A673 (cell line): ENCODE results near the gene TMX2. TPM values are rescaled to one million over a fixed set of nuclear protein-coding genes. Genes with fewer than 3 reads are reported as not detected.
"Not testable (repeated sequence)": the region's sequence is repeated elsewhere in the genome, so short reads cannot be mapped to it uniquely, and the experiment has no call there.

ENCODE experiments used
- BruUV-seq: library from RNA; stranded (reverse); fragments of 400-500 nt; replicated peaks from 2 replicates; lab custom pipeline; 2021; lab: Mats Ljungman, UMichigan
- CTCF ChIA-PET: fragments of 300-600 bp; sonication (Branson Sonifier 250); formaldehyde crosslinking; loops from one replicate; lab custom pipeline; 2022; ENCODE audit warnings: antibody characterized with exemption; lab: Charles Lee
- POLR2A ChIA-PET: fragments of 300-600 bp; sonication (Branson Sonifier 250); formaldehyde crosslinking; loops from one replicate; lab custom pipeline; 2022; ENCODE audit warnings: antibody characterized with exemption; ENCODE audit not compliant: low non-redundant PET; lab: Charles Lee
- DNase-seq: peaks from one replicate; pipeline ENCODE4 v3.0.0-alpha.2; 2015; ENCODE audit warnings: low spot score
- H3K27ac ChIP-seq: fragments of 200-600 bp; sonication (generic); 2 replicates; pipeline ENCODE4 v1.5.1; 2016; ENCODE audit warnings: mixed run types, low read depth, mild to moderate bottlenecking, mixed read lengths, antibody characterized with exemption, low read length; ENCODE audit not compliant: poor library complexity, severe bottlenecking
- H3K27me3 ChIP-seq: fragments of 200-600 bp; sonication (generic); replicated peaks from 2 replicates; pipeline ENCODE4 v1.6.1; 2017; ENCODE audit warnings: mixed run types, low read depth, mild to moderate bottlenecking, mixed read lengths, antibody characterized with exemption, low read length; ENCODE audit not compliant: insufficient read depth, poor library complexity
- H3K36me3 ChIP-seq: fragments of 200-600 bp; sonication (generic); 2 replicates; pipeline ENCODE4 v1.6.1; 2016; ENCODE audit warnings: mixed run types, mild to moderate bottlenecking, mixed read lengths, antibody characterized with exemption, low read length; ENCODE audit not compliant: insufficient read depth, poor library complexity, severe bottlenecking
- H3K4me1 ChIP-seq: fragments of 200-600 bp; sonication (generic); 2 replicates; pipeline ENCODE4 v1.6.1; 2017; ENCODE audit warnings: mixed run types, mild to moderate bottlenecking, mixed read lengths, antibody characterized with exemption, low read length; ENCODE audit not compliant: insufficient read depth, poor library complexity, severe bottlenecking
- H3K4me3 ChIP-seq: fragments of 200-600 bp; sonication (generic); 2 replicates; pipeline ENCODE4 v1.5.1; 2016; ENCODE audit warnings: low read depth, mixed run types, mild to moderate bottlenecking, mixed read lengths, low read length; ENCODE audit not compliant: poor library complexity, severe bottlenecking
- H3K9me3 ChIP-seq: fragments of 200-600 bp; sonication (generic); 2 replicates; pipeline ENCODE4 v1.6.1; 2016; ENCODE audit warnings: mixed run types, low read depth, mild to moderate bottlenecking, mixed read lengths, antibody characterized with exemption, low read length; ENCODE audit not compliant: poor library complexity, severe bottlenecking
- EZH2 ChIP-seq: fragments of 200-600 bp; sonication (generic); IDR thresholded peaks from 2 replicates; pipeline ENCODE4 v1.6.1; 2017; ENCODE audit warnings: borderline replicate concordance, low read depth, mild to moderate bottlenecking, mixed read lengths, antibody characterized with exemption, low read length; ENCODE audit not compliant: poor library complexity, severe bottlenecking
- intact Hi-C: fragments of 100-400 bp; cut with micrococcal nuclease; formaldehyde crosslinking; loops from one replicate; pipeline ENCODE4 v1.10.0; 2022; ENCODE audit not compliant: unreplicated experiment
- total RNA-seq: library from RNA; stranded (reverse); gene quantifications from 2 replicates; pipeline ENCODE4 v1.2.3, GENCODE V29; 2021
- TF ChIP-seq, protein P1 (sequence below): fragments of 300-800, 200-600 bp; sonication (generic); conservative IDR thresholded peaks from 2 replicates; pipeline ENCODE4 v1.5.1; 2017; ENCODE audit warnings: low read depth, mild to moderate bottlenecking, antibody characterized with exemption, low read length, moderate library complexity, mixed read lengths

TMX2 gene
- total RNA-seq, 1 experiment from 2014 or later = 186 TPM

GRCh38 chr11:57711414-57712255 is 758 bp upstream of the TMX2 start, which contains the start of gene MED19:
MED19 (minus strand) TSS chr11:57712215; CDS start chr11:57712179, 36 bp downstream.
- peak within 1 kb of the TSS; percentile 73 for H3K4me3 ChIP-seq
- intact Hi-C loops = loop anchor here (5.0 kb wide), 1 partner anchor 44 kb away; the partner anchor contains the start of gene ZDHHC5
- DNase-seq = peak; percentile 86
- peak within 1 kb of the TSS; percentile 90 for H3K27ac ChIP-seq
- POLR2A ChIA-PET = interaction anchor here (0.5 to 0.7 kb wide), 2 partner anchors 25 to 171 kb away, joined by 3 to 5 read pairs; no protein-coding TSS in a partner anchor
- no peaks in the 10 kb centered on the region for H3K27me3 ChIP-seq
- no peaks in the 10 kb centered on the region for H3K9me3 ChIP-seq
- CTCF ChIA-PET = interaction anchor here (0.6 kb wide), 1 partner anchor 88 kb away, joined by 4 read pairs; no protein-coding TSS in a partner anchor
- H3K36me3 ChIP-seq = peaks cover 5% of the 10 kb centered on the region
- BruUV-seq = TSS peak; percentile 75
- H3K4me1 ChIP-seq = peaks cover 22% of the 10 kb centered on the region
- TF ChIP-seq, protein P1, sequence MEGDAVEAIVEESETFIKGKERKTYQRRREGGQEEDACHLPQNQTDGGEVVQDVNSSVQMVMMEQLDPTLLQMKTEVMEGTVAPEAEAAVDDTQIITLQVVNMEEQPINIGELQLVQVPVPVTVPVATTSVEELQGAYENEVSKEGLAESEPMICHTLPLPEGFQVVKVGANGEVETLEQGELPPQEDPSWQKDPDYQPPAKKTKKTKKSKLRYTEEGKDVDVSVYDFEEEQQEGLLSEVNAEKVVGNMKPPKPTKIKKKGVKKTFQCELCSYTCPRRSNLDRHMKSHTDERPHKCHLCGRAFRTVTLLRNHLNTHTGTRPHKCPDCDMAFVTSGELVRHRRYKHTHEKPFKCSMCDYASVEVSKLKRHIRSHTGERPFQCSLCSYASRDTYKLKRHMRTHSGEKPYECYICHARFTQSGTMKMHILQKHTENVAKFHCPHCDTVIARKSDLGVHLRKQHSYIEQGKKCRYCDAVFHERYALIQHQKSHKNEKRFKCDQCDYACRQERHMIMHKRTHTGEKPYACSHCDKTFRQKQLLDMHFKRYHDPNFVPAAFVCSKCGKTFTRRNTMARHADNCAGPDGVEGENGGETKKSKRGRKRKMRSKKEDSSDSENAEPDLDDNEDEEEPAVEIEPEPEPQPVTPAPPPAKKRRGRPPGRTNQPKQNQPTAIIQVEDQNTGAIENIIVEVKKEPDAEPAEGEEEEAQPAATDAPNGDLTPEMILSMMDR = no peak
- no peak for TF ChIP-seq EZH2

GRCh38 chr11:57713835-57714234 is 1.4 kb downstream of the TMX2 start:
- intact Hi-C loops = loop anchor here (5.0 kb wide), 1 partner anchor 47 kb away; the partner anchor contains the start of gene ZDHHC5

DNA sequence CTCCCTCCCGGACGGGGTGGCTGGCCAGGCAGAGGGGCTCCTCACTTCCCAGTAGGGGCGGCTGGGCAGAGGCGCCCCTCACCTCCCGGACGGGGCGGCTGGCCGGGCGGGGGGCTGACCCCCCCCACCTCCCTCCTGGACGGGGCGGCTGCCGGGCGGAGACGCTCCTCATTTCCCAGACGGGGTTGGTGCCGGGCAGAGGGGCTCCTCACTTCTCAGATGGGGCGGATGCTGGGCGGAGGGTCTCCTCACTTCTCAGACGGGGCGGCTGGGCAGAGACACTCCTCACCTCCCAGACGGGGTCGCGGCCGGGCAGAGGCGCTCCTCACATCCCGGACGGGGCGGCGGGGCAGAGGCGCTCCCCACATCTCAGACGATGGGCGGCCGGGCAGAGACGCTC is 4.3 kb downstream of the TMX2 start:
- H3K4me3 ChIP-seq, intact Hi-C loops, H3K27me3 ChIP-seq, H3K9me3 ChIP-seq, CTCF ChIA-PET, POLR2A ChIA-PET, DNase-seq, H3K27ac ChIP-seq, BruUV-seq: not testable (repeated sequence)
- H3K36me3 ChIP-seq = peaks cover 20% of the 10 kb centered on the region
- peaks cover 17% of the 10 kb centered on the region for H3K4me1 ChIP-seq

More at GRCh38 chr11:57713835-57714234, 1.4 kb downstream of the TMX2 start:
- Histone ChIP-seq H3K4me3 (peak overlapping the region; percentile 73), H3K27me3 (no peaks in the 10 kb centered on the region), H3K36me3 (no peaks in the 10 kb centered on the region), H3K9me3 (no peaks in the 10 kb centered on the region), H3K4me1 (peaks cover 22% of the 10 kb centered on the region), H3K27ac (peak overlapping the region; percentile 90)
- no TSS peak for BruUV-seq
- no peak for DNase-seq
- ChIA-PET CTCF (no interaction called here), POLR2A (no interaction called here)
- no peak for TF ChIP-seq EZH2
- TF ChIP-seq, protein P1 = no peak
